T-helper 2 cell treated with Interferon-gamma antibody and Interleukin-4, amounts not matched to agents 5 μg/mL and 100 μg/mL, for 36 hours (primary cell): ENCODE measurements around the gene TMEM156.

Experiments used
- DNase-seq: peaks from one replicate; pipeline ENCODE4 v3.0.0; 2021; ENCODE audit warnings: low spot score
- H3K27ac Mint-ChIP-seq: one replicate; pipeline ENCODE4 v1.8.0; 2021; ENCODE audit warnings: mild to moderate bottlenecking, mixed read lengths
- H3K27me3 Mint-ChIP-seq: one replicate; pipeline ENCODE4 v1.8.0; 2021; ENCODE audit warnings: low read depth, mixed read lengths
- H3K36me3 Mint-ChIP-seq: one replicate; pipeline ENCODE4 v1.8.0; 2021; ENCODE audit warnings: low read depth, mixed read lengths
- H3K4me1 Mint-ChIP-seq: one replicate; pipeline ENCODE4 v1.8.0; 2021; ENCODE audit warnings: low read depth, mixed read lengths
- H3K4me3 Mint-ChIP-seq: one replicate; pipeline ENCODE4 v1.8.0; 2022; ENCODE audit warnings: mild to moderate bottlenecking, moderate library complexity, mixed read lengths
- H3K9me3 Mint-ChIP-seq: one replicate; pipeline ENCODE4 v1.8.0; 2021; ENCODE audit warnings: mixed read lengths

Gene TMEM156, protein sequence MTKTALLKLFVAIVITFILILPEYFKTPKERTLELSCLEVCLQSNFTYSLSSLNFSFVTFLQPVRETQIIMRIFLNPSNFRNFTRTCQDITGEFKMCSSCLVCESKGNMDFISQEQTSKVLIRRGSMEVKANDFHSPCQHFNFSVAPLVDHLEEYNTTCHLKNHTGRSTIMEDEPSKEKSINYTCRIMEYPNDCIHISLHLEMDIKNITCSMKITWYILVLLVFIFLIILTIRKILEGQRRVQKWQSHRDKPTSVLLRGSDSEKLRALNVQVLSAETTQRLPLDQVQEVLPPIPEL

GRCh38 chr4:39032218-39033085 lies at the start of gene TMEM156:
Gene TMEM156 (minus strand): TSS chr4:39032409. CDS start chr4:39032313, 96 bp downstream.
- Mint-ChIP-seq H3K36me3 (peaks cover 8% of the 10 kb centered on the region), H3K27me3 (no peaks in the 10 kb centered on the region), H3K9me3 (no peaks in the 10 kb centered on the region), H3K27ac (peak within 1 kb of the TSS; percentile 85), H3K4me3 (peak within 1 kb of the TSS; percentile 96), H3K4me1 (peaks cover 30% of the 10 kb centered on the region)
- peak; percentile 39 for DNase-seq

DNA sequence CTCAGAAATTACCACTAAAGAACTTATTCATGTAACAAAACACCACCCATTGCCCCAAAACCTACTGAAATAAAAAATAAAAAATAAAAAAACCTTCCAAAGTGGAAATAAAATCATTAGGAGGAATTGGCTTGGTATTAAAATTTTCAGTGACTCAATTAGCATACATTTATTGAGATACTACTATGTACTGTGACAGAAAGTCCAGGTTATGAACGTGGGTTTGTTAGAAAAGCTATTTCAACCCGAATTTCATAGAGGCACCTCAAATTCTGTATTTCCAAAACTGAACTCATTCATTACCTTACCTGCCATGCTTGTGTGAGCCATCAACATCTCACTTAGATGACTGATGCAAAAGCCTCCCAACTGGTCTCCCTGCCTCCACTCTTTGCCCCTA lies 46.6 kb upstream of the TMEM156 start:
- H3K27me3 Mint-ChIP-seq = no peaks in the 10 kb centered on the region
- peaks cover 4% of the 10 kb centered on the region for H3K9me3 Mint-ChIP-seq
- H3K4me1 Mint-ChIP-seq = no peaks in the 10 kb centered on the region
- no peak overlapping the region for H3K4me3 Mint-ChIP-seq
- DNase-seq = no peak
- H3K36me3 Mint-ChIP-seq = peaks cover 41% of the 10 kb centered on the region
- no peak overlapping the region for H3K27ac Mint-ChIP-seq

GRCh38 chr4:39068907-39069306 lies 36.7 kb upstream of the TMEM156 start:
- H3K9me3 Mint-ChIP-seq = no peaks in the 10 kb centered on the region
- H3K27me3 Mint-ChIP-seq = no peaks in the 10 kb centered on the region
- H3K36me3 Mint-ChIP-seq = peaks cover 3% of the 10 kb centered on the region
- H3K27ac Mint-ChIP-seq = no peak overlapping the region
- DNase-seq = no peak
- H3K4me1 Mint-ChIP-seq = peaks cover 7% of the 10 kb centered on the region
- no peak overlapping the region for H3K4me3 Mint-ChIP-seq

DNA sequence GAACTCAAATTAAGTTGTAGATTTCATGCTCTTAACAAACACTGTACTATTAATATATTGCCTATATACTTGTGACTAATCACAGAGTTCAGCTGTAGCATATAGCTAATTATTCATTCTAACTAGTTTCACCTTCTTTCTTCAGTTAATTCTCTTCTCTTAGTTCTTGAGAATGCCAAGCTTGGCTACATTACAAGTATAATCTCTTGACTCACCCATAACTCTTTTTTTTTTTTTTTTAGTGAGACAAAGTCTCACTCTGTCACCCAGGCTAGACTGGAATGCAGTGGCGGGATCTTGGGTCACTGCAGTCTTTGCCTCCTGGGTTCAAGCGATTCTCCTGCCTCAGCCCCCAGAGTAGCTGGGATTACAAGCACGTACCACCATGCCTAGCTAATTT lies 35.2 kb upstream of the TMEM156 start:
- no peak overlapping the region for H3K27ac Mint-ChIP-seq
- peaks cover 10% of the 10 kb centered on the region for H3K4me1 Mint-ChIP-seq
- no peaks in the 10 kb centered on the region for H3K27me3 Mint-ChIP-seq
- no peak for DNase-seq
- peaks cover 5% of the 10 kb centered on the region for H3K36me3 Mint-ChIP-seq
- H3K9me3 Mint-ChIP-seq = no peaks in the 10 kb centered on the region
- no peak overlapping the region for H3K4me3 Mint-ChIP-seq

DNA sequence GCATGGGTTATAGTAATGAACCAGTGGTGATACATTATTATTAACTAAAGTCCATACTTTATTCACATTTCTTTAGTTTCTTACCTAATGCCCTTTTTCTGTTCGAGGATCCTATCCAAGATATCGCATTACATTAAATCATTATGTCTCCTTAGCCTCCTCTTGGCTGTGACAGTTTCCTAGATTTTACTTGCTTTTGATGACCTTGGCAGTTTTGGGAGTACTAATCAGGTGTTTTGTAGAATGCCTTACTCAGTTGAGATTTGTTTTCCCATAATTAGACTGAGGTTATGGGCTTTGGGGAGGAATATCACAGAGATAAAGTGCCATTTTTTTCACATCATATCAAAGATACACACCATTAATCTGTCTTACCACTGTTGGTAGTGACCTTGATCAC lies 34.8 kb upstream of the TMEM156 start:
- Mint-ChIP-seq H3K27me3 (no peaks in the 10 kb centered on the region), H3K9me3 (no peaks in the 10 kb centered on the region), H3K4me3 (no peak overlapping the region), H3K4me1 (peaks cover 13% of the 10 kb centered on the region), H3K36me3 (peaks cover 6% of the 10 kb centered on the region), H3K27ac (no peak overlapping the region)
- DNase-seq = no peak

DNA sequence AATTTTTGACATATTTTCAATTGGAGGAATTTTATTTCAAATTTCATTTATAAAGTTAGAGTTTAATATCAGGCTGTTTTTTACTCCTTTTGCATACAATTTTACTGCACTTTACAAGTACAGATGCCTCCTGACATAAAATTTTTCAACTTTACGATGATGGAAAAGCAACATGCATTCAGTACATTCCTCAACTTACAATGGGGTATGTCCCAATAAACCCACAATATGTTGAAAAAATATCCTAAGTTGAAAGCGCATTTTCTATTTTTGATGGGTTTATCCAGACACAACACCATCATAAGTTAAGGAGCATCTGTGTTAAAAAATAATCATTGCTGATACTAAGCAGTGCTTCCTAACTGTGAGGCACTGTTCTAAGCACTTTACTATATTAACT lies 34.2 kb upstream of the TMEM156 start:
- Mint-ChIP-seq H3K36me3 (peaks cover 7% of the 10 kb centered on the region), H3K27me3 (no peaks in the 10 kb centered on the region), H3K4me1 (peaks cover 16% of the 10 kb centered on the region), H3K4me3 (no peak overlapping the region), H3K27ac (no peak overlapping the region), H3K9me3 (no peaks in the 10 kb centered on the region)
- DNase-seq = no peak

- Mint-ChIP-seq H3K4me1 (peaks cover 18% of the 10 kb centered on the region), H3K9me3 (no peaks in the 10 kb centered on the region), H3K36me3 (peaks cover 5% of the 10 kb centered on the region), H3K4me3 (no peak overlapping the region), H3K27me3 (no peaks in the 10 kb centered on the region), H3K27ac (no peak overlapping the region)
- DNase-seq = no peak
Measured at GRCh38 chr4:39063430-39063829, 31.2 kb upstream of the TMEM156 start.

DNA sequence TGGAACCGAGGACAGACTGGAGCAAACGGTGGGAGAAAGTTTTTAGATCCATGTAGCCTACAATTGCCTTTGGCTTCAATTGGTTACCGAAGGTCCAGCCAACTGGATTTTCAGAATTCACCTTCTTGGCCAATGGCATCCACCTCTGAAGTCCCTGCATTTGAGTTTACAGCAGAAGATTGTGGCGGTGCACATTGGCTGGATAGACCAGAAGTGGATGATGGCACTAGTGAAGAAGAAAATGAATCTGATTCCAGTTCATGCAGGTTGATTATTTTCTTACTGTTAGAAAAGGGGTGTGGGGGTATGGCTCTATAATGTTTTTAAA lies 30.5 kb upstream of the TMEM156 start:
- Mint-ChIP-seq H3K27ac (no peak overlapping the region), H3K9me3 (no peaks in the 10 kb centered on the region), H3K4me1 (peaks cover 15% of the 10 kb centered on the region), H3K4me3 (no peak overlapping the region), H3K27me3 (no peaks in the 10 kb centered on the region), H3K36me3 (peaks cover 5% of the 10 kb centered on the region)
- no peak for DNase-seq

DNA sequence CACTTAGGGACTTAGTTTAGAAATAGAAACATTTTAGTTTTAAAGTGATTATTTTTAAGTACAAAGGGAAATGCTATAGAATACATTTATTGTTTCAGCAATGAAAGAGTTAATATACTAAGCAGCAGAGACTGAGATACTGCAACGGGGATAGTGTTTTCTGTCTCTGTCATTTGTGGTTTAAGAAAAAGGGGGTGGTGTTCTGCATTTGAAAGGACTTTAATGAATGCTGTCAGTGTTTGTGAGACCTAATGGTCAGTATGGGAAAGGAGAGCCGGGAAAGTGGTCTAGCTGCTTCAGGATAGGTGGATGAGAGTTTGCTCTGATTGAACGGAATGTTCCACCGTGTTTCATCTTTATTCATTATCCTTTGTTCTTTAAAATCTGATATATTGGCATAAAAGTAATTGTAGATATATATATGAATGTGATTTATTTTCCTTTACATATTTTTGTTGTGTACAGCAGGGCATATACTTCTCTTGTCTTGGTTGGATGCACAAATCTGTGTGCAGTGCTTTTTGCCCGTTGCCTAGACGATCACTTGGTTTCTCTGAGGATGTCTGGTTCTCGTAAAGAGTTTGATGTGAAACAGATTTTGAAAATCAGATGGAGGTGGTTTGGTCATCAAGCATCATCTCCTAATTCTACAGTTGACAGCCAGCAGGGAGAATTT lies 30.0 kb upstream of the TMEM156 start, which contains the start of gene KLHL5:
KLHL5 (plus strand) TSS at position 139 of the 676 bp plus-strand sequence; CDS start at position 560, 421 bp downstream.
- peaks cover 5% of the 10 kb centered on the region for H3K36me3 Mint-ChIP-seq
- no peaks in the 10 kb centered on the region for H3K9me3 Mint-ChIP-seq
- no peak within 1 kb of the TSS for H3K27ac Mint-ChIP-seq
- no peaks in the 10 kb centered on the region for H3K27me3 Mint-ChIP-seq
- peaks cover 15% of the 10 kb centered on the region for H3K4me1 Mint-ChIP-seq
- DNase-seq = no peak
- no peak within 1 kb of the TSS for H3K4me3 Mint-ChIP-seq

DNA sequence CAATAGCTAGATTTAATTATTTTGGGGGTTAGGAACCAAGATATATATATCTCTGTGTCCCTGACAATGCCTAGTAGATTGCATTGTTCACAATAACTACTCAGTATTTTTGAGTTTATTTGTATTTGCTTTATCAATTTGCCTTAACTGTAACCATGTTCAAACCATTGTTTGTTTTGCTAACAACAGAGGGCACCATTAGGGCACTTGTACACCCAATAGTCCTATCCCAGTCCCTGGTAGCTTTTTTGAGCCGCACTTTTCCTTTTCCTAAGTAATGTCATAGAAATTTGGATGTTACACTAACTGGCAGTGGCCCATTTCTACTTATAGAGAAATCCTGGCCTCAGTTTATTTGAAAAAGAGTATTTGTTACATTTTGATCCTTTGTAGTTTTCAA lies 29.2 kb upstream of the TMEM156 start:
- DNase-seq = no peak
- H3K36me3 Mint-ChIP-seq = peaks cover 7% of the 10 kb centered on the region
- H3K27ac Mint-ChIP-seq = no peak overlapping the region
- no peaks in the 10 kb centered on the region for H3K27me3 Mint-ChIP-seq
- H3K9me3 Mint-ChIP-seq = no peaks in the 10 kb centered on the region
- no peak overlapping the region for H3K4me3 Mint-ChIP-seq
- H3K4me1 Mint-ChIP-seq = peaks cover 17% of the 10 kb centered on the region

- H3K4me1 Mint-ChIP-seq = peaks cover 25% of the 10 kb centered on the region
- H3K27ac Mint-ChIP-seq = no peak overlapping the region
- no peak overlapping the region for H3K4me3 Mint-ChIP-seq
- no peaks in the 10 kb centered on the region for H3K27me3 Mint-ChIP-seq
- DNase-seq = no peak
- H3K36me3 Mint-ChIP-seq = peaks cover 3% of the 10 kb centered on the region
- no peaks in the 10 kb centered on the region for H3K9me3 Mint-ChIP-seq
Measured at GRCh38 chr4:39056023-39056422, 23.8 kb upstream of the TMEM156 start.

- Mint-ChIP-seq H3K4me3 (no peak overlapping the region), H3K27ac (no peak overlapping the region)
Measured at GRCh38 chr4:39054497-39054896, 22.3 kb upstream of the TMEM156 start.

DNA sequence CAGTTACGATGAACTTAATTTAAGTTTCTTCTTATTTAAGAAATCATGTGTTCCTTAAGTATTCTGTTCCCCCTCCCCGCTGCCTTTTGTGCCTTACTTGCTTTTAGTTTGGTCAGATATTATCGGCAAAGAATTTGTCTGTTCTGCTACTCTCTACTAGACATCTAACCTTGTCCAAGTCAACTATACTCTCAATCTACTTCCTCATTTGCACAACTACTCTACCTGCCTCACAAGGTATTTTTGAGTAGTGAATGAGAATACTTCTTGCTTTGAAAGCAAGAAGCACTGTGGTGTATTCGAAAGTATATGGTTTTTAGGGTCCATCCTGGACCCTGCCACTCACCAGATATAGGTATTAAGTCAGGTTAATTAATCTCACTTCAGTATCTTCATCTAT lies 21.8 kb upstream of the TMEM156 start:
- no peaks in the 10 kb centered on the region for H3K27me3 Mint-ChIP-seq
- no peaks in the 10 kb centered on the region for H3K9me3 Mint-ChIP-seq
- H3K27ac Mint-ChIP-seq = no peak overlapping the region
- no peak overlapping the region for H3K4me3 Mint-ChIP-seq
- H3K4me1 Mint-ChIP-seq = peaks cover 27% of the 10 kb centered on the region
- H3K36me3 Mint-ChIP-seq = peaks cover 3% of the 10 kb centered on the region
- no peak for DNase-seq

More at GRCh38 chr4:39054497-39054896, 22.3 kb upstream of the TMEM156 start:
- Mint-ChIP-seq H3K4me1 (peaks cover 26% of the 10 kb centered on the region), H3K27me3 (no peaks in the 10 kb centered on the region), H3K9me3 (no peaks in the 10 kb centered on the region), H3K36me3 (peaks cover 3% of the 10 kb centered on the region)
- DNase-seq = no peak

GRCh38 chr4:39051492-39051891 lies 19.3 kb upstream of the TMEM156 start:
- H3K4me3 Mint-ChIP-seq = no peak overlapping the region
- DNase-seq = no peak
- peaks cover 44% of the 10 kb centered on the region for H3K4me1 Mint-ChIP-seq
- no peak overlapping the region for H3K27ac Mint-ChIP-seq
- peaks cover 4% of the 10 kb centered on the region for H3K36me3 Mint-ChIP-seq
- no peaks in the 10 kb centered on the region for H3K9me3 Mint-ChIP-seq
- H3K27me3 Mint-ChIP-seq = no peaks in the 10 kb centered on the region
